HepG2 (cell line): ENCODE measurements around the gene CHN2. TPM values are rescaled to one million over a fixed set of nuclear protein-coding genes. Genes with fewer than 3 reads are reported as not detected.

Source experiments
- CEBPG ChIP-seq: IDR thresholded peaks from 2 replicates; pipeline ENCODE4 v1.6.1; 2016
- DMTF1 ChIP-seq: sonication (generic); formaldehyde crosslinking; IDR thresholded peaks from 2 replicates; pipeline ENCODE4 v1.4.0; 2020; ENCODE audit warnings: mild to moderate bottlenecking, missing genetic modification reagents
- GLI4 ChIP-seq: sonication (generic); formaldehyde crosslinking; IDR thresholded peaks from 2 replicates; pipeline ENCODE4 v1.5.1; 2020; ENCODE audit warnings: missing genetic modification reagents, mild to moderate bottlenecking, moderate library complexity, borderline replicate concordance
- HMGA1 ChIP-seq: sonication (generic); formaldehyde crosslinking; conservative IDR thresholded peaks from 2 replicates; pipeline ENCODE4 v1.4.0; 2020; ENCODE audit warnings: missing genetic modification reagents
- HNF1B ChIP-seq: sonication (generic); formaldehyde crosslinking; IDR thresholded peaks from 2 replicates; pipeline ENCODE4 v1.5.1; 2020; ENCODE audit warnings: mild to moderate bottlenecking, moderate library complexity, missing genetic modification reagents
- HOMEZ ChIP-seq: IDR thresholded peaks from 2 replicates; pipeline ENCODE4 v1.6.1; 2016; ENCODE audit warnings: low read depth
- HOXA7 ChIP-seq: sonication (generic); formaldehyde crosslinking; IDR thresholded peaks from 2 replicates; pipeline ENCODE4 v1.8.1; 2022; ENCODE audit warnings: mild to moderate bottlenecking, missing genetic modification reagents, moderate library complexity
- NR3C1 ChIP-seq: sonication (generic); formaldehyde crosslinking; IDR thresholded peaks from 2 replicates; pipeline ENCODE4 v1.4.0; 2020; ENCODE audit warnings: missing genetic modification reagents
- RBM39 ChIP-seq: fragments of 200-400 bp; formaldehyde crosslinking; IDR thresholded peaks from one replicate; pipeline ENCODE4 v1.6.1; 2018; ENCODE audit warnings: antibody characterized with exemption, mild to moderate bottlenecking, low read depth, low read length; ENCODE audit not compliant: poor library complexity, severe bottlenecking
- SRF ChIP-seq: IDR thresholded peaks from 2 replicates; pipeline ENCODE4 v1.6.1; 2011; ENCODE audit warnings: mild to moderate bottlenecking, low read depth, low read length, moderate library complexity
- U2AF1 ChIP-seq: fragments of 200-400 bp; formaldehyde crosslinking; optimal IDR thresholded peaks from 2 replicates; pipeline ENCODE3; 2017; ENCODE audit warnings: mild to moderate bottlenecking, low read depth, low read length
- ZBTB7B ChIP-seq: sonication (generic); formaldehyde crosslinking; IDR thresholded peaks from 2 replicates; pipeline ENCODE4 v1.4.0; 2020; ENCODE audit warnings: missing genetic modification reagents
- ZNF589 ChIP-seq: sonication (generic); formaldehyde crosslinking; conservative IDR thresholded peaks from 2 replicates; pipeline ENCODE4 v1.8.0; 2022; ENCODE audit warnings: mild to moderate bottlenecking, moderate library complexity, missing genetic modification reagents
- polyA plus RNA-seq, 8 experiments: library from polyadenylated mRNA; depleted of rRNA in 3 of 8; stranded (reverse) in 7 of 8; unstranded in 1 of 8; fragments of >200 nt; fragmentation: Illumina TruSeq in 4 of 8; extraction: Trizol in 4 of 8; gene quantifications; 2 replicates each; pipeline versions ENCODE4 v1.2.1 to v1.2.3, GENCODE V29; 2011 to 2016; ENCODE audit warnings: low read depth in 4 of 8, missing spikeins in 1 of 8, mixed read lengths in 1 of 8; ENCODE audit not compliant: insufficient read depth in 1 of 8
- total RNA-seq, 5 experiments: library from RNA; depleted of rRNA; stranded (reverse); fragments of >200 nt; fragmentation: Illumina TruSeq; extraction: Trizol; gene quantifications; 2 replicates each; pipeline ENCODE4 v1.2.3, GENCODE V29; 2016; ENCODE audit warnings: low read depth in 1 of 5
- TF ChIP-seq, protein P1 (sequence below): sonication (generic); formaldehyde crosslinking; IDR thresholded peaks from 2 replicates; pipeline ENCODE4 v1.8.0; 2022; ENCODE audit warnings: missing genetic modification reagents, mild to moderate bottlenecking, borderline replicate concordance
- TF ChIP-seq, protein P2 (sequence below): sonication (generic); formaldehyde crosslinking; IDR thresholded peaks from 2 replicates; pipeline ENCODE4 v1.4.0; 2020; ENCODE audit warnings: missing genetic modification reagents, mild to moderate bottlenecking, borderline replicate concordance
- TF ChIP-seq, protein P3 (sequence below): sonication (generic); formaldehyde crosslinking; IDR thresholded peaks from 2 replicates; pipeline ENCODE4 v1.4.0; 2020; ENCODE audit warnings: mild to moderate bottlenecking, low read depth, missing genetic modification reagents

Gene CHN2
- total and polyA plus RNA-seq, 2 of the 13 experiments (the other 11 are each of a cell fraction or from before 2014, with no cell fraction given): 23.5 to 30.5 TPM

GRCh38 chr7:29208410-29209250, 14.1 kb downstream of the CHN2 start (continued):
- TF ChIP-seq HMGA1 (CRISPR knock-in tag) (no peak), HOMEZ (CRISPR knock-in tag) (peak; percentile 48), RBM39 (no peak), NR3C1 (CRISPR knock-in tag) (no peak), GLI4 (CRISPR knock-in tag) (no peak), HNF1B (CRISPR knock-in tag) (peak; percentile 83), ZNF589 (CRISPR knock-in tag) (no peak), DMTF1 (no peak), CEBPG (peak; percentile 50), U2AF1 (no peak), SRF (no peak), ZBTB7B (peak; percentile 39; the same call in 1 of the 2 replicates), HOXA7 (no peak)
- TF ChIP-seq, protein P1, sequence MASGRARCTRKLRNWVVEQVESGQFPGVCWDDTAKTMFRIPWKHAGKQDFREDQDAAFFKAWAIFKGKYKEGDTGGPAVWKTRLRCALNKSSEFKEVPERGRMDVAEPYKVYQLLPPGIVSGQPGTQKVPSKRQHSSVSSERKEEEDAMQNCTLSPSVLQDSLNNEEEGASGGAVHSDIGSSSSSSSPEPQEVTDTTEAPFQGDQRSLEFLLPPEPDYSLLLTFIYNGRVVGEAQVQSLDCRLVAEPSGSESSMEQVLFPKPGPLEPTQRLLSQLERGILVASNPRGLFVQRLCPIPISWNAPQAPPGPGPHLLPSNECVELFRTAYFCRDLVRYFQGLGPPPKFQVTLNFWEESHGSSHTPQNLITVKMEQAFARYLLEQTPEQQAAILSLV (CRISPR knock-in tag): no peak
- TF ChIP-seq, protein P2, sequence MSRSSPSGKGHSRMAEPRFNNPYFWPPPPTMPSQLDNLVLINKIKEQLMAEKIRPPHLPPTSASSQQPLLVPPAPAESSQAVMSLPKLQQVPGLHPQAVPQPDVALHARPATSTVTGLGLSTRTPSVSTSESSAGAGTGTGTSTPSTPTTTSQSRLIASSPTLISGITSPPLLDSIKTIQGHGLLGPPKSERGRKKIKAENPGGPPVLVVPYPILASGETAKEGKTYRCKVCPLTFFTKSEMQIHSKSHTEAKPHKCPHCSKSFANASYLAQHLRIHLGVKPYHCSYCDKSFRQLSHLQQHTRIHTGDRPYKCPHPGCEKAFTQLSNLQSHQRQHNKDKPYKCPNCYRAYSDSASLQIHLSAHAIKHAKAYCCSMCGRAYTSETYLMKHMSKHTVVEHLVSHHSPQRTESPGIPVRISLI (CRISPR knock-in tag): peak; percentile 24; the same call in 1 of the 2 replicates
- TF ChIP-seq, protein P3, sequence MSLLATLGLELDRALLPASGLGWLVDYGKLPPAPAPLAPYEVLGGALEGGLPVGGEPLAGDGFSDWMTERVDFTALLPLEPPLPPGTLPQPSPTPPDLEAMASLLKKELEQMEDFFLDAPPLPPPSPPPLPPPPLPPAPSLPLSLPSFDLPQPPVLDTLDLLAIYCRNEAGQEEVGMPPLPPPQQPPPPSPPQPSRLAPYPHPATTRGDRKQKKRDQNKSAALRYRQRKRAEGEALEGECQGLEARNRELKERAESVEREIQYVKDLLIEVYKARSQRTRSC (CRISPR knock-in tag): 0 out of 2 replicates have a peak, but pooled peaks have one; percentile 42
